CD14-positive monocyte (primary cell): ENCODE results near the gene CSNK1D. TPM values are rescaled to one million over a fixed set of nuclear protein-coding genes. Genes with fewer than 3 reads are reported as not detected.

Source experiments
- DNase-seq, 3 donors: peaks; one replicate each; pipeline ENCODE4 v3.0.0-alpha.2; 2011 to 2022
- H2AFZ ChIP-seq: 2 replicates; pipeline ENCODE4 v1.6.0; 2012; ENCODE audit warnings: mild to moderate bottlenecking, low read depth, low read length, inconsistent platforms; ENCODE audit not compliant: insufficient read depth, poor library complexity, severe bottlenecking
- H3K27ac ChIP-seq, 2 donors: 1 replicate in 1 of 2; 2 replicates in 1 of 2; pipeline ENCODE4 v1.5.1; 2012 to 2013; ENCODE audit warnings: low read length in 2 of 2, control low read depth in 1 of 2, inconsistent platforms in 1 of 2, low read depth in 1 of 2, mild to moderate bottlenecking in 1 of 2
- H3K27me3 ChIP-seq, 2 donors: one replicate each; pipeline versions ENCODE4 v1.6.0 to v1.6.1; 2011 to 2013; ENCODE audit warnings: low read length in 2 of 2; ENCODE audit not compliant: control insufficient read depth in 2 of 2, insufficient read depth in 2 of 2
- H3K36me3 ChIP-seq, 2 donors: replicated peaks in 1 of 2; 1 replicate in 1 of 2; 2 replicates in 1 of 2; pipeline versions ENCODE4 v1.5.1 to v1.6.1; 2012 to 2013; ENCODE audit warnings: low read length in 2 of 2, control low read depth in 1 of 2, inconsistent platforms in 1 of 2, mild to moderate bottlenecking in 1 of 2; ENCODE audit not compliant: insufficient read depth in 2 of 2, control insufficient read depth in 1 of 2
- H3K4me1 ChIP-seq, 2 donors: 1 replicate in 1 of 2; 2 replicates in 1 of 2; pipeline versions ENCODE4 v1.5.1 to v1.6.1; 2012 to 2013; ENCODE audit warnings: low read length in 2 of 2, control low read depth in 1 of 2, inconsistent platforms in 1 of 2, mild to moderate bottlenecking in 1 of 2, moderate library complexity in 1 of 2; ENCODE audit not compliant: insufficient read depth in 2 of 2, control insufficient read depth in 1 of 2
- H3K4me2 ChIP-seq: replicated peaks from 2 replicates; pipeline ENCODE3; 2012; ENCODE audit warnings: low read length, moderate library complexity, mild to moderate bottlenecking; ENCODE audit not compliant: poor library complexity, severe bottlenecking; ENCODE audit errors: extremely low read depth
- H3K4me3 ChIP-seq, 3 experiments: fragments of 200-600 bp in 1 of 3; sonication (generic) in 1 of 3; replicated peaks in 1 of 3; 1 replicate in 2 of 3; 2 replicates in 1 of 3; pipeline ENCODE4 v1.5.1; 2011 to 2013; ENCODE audit warnings: low read length in 3 of 3, mild to moderate bottlenecking in 3 of 3, control low read depth in 2 of 3, low read depth in 2 of 3, inconsistent platforms in 1 of 3, moderate library complexity in 1 of 3
- H3K79me2 ChIP-seq: 2 replicates; pipeline ENCODE4 v1.6.0; 2012; ENCODE audit warnings: mild to moderate bottlenecking, control low read depth, inconsistent platforms, low read length, moderate library complexity; ENCODE audit not compliant: insufficient read depth
- H3K9ac ChIP-seq: 2 replicates; pipeline ENCODE4 v1.6.0; 2017; ENCODE audit warnings: low read length, mild to moderate bottlenecking; ENCODE audit not compliant: insufficient read depth, poor library complexity, severe bottlenecking
- H3K9me3 ChIP-seq, 2 donors: replicated peaks in 1 of 2; 1 replicate in 1 of 2; 2 replicates in 1 of 2; pipeline versions ENCODE4 v1.5.1 to v1.6.1; 2012 to 2013; ENCODE audit warnings: low read length in 2 of 2, control low read depth in 1 of 2; ENCODE audit not compliant: control insufficient read depth in 1 of 2, insufficient read depth in 1 of 2
- H4K20me1 ChIP-seq: 2 replicates; pipeline ENCODE4 v1.6.0; 2012; ENCODE audit warnings: mild to moderate bottlenecking, low read length, control low read depth, moderate library complexity; ENCODE audit not compliant: insufficient read depth
- H3K27ac Mint-ChIP-seq, 7 donors: one replicate each; pipeline ENCODE4 v1.8.0; 2020; ENCODE audit warnings: mild to moderate bottlenecking in 7 of 7, mixed read lengths in 7 of 7, moderate library complexity in 6 of 7, inconsistent platforms in 2 of 7
- H3K27me3 Mint-ChIP-seq, 3 donors: one replicate each; pipeline ENCODE4 v1.8.0; 2021 to 2022; ENCODE audit warnings: low read depth in 3 of 3, mild to moderate bottlenecking in 3 of 3, mixed read lengths in 3 of 3, moderate library complexity in 3 of 3, inconsistent platforms in 1 of 3
- H3K36me3 Mint-ChIP-seq, 2 donors: one replicate each; pipeline ENCODE4 v1.8.0; 2020; ENCODE audit warnings: mixed read lengths in 2 of 2, inconsistent platforms in 1 of 2, mild to moderate bottlenecking in 1 of 2
- H3K4me1 Mint-ChIP-seq: one replicate; pipeline ENCODE4 v1.8.0; 2020; ENCODE audit warnings: mild to moderate bottlenecking, mixed read lengths
- H3K4me3 Mint-ChIP-seq, 2 donors: one replicate each; pipeline ENCODE4 v1.8.0; 2020; ENCODE audit warnings: mild to moderate bottlenecking in 2 of 2, mixed read lengths in 2 of 2, moderate library complexity in 1 of 2
- H3K9me3 Mint-ChIP-seq, 7 donors: one replicate each; pipeline ENCODE4 v1.8.0; 2020 to 2022; ENCODE audit warnings: mixed read lengths in 7 of 7, mild to moderate bottlenecking in 6 of 7, moderate library complexity in 6 of 7, inconsistent platforms in 2 of 7
- CTCF ChIP-seq: fragments of 200-600 bp; IDR thresholded peaks from one replicate; pipeline ENCODE4 v1.8.0; 2022; ENCODE audit warnings: antibody characterized with exemption, mild to moderate bottlenecking
- WGBS: methylation state at CpG from one replicate; pipeline ENCODE4 v1.1.5; 2013; ENCODE audit warnings: missing lambda C conversion rate; ENCODE audit not compliant: insufficient coverage; 5-methylcytosine and 5-hydroxymethylcytosine counted together
- intact Hi-C, 2 donors: fragments of 100-400 bp; cut with micrococcal nuclease; formaldehyde crosslinking; loops; one replicate each; pipeline versions ENCODE4 v1.15.0 to v1.15.1; 2023
- polyA plus RNA-seq, 3 donors: library from polyadenylated mRNA; depleted of rRNA in 1 of 3; unstranded in 2 of 3; stranded (reverse) in 1 of 3; fragments of 300-500 nt in 2 of 3; fragments of >200 nt in 1 of 3; fragmentation: Illumina TruSeq in 2 of 3; gene quantifications; 1 replicate in 2 of 3; 2 replicates in 1 of 3; pipeline ENCODE4 v1.2.3, GENCODE V29; 2012 to 2021

The CSNK1D gene
- polyA plus RNA-seq, 3 donors: 47.0 to 299 (median 60.9) TPM

- Histone ChIP-seq H3K4me2 (peak overlapping the region; percentile 45), H3K27ac (peak overlapping the region; percentile 36 to 61), H4K20me1 (peaks cover 100% of the 10 kb centered on the region), H3K79me2 (peaks cover 98% of the 10 kb centered on the region), H3K4me1 (peaks cover 88 to 97% of the 10 kb centered on the region in 2 donors), H3K27me3 (no peaks in the 10 kb centered on the region), H3K36me3 (peaks cover 36 to 57% of the 10 kb centered on the region in 2 donors), H3K9me3 (no peaks in the 10 kb centered on the region), H3K4me3 (peak overlapping the region in 1 of 3 experiments; percentile 35), H3K9ac (peak overlapping the region; percentile 12), H2AFZ (no peak overlapping the region)
- 94% methylated on average over 18 of the region's 19 CpGs for WGBS
- Mint-ChIP-seq H3K9me3 (no peaks in the 10 kb centered on the region), H3K4me1 (peaks cover 70% of the 10 kb centered on the region), H3K36me3 (peaks cover 17 to 54% of the 10 kb centered on the region in 2 donors), H3K4me3 (peak overlapping the region in 1 of 2 donors; percentile 11), H3K27me3 (no peaks in the 10 kb centered on the region), H3K27ac (peak overlapping the region in 4 of 7 donors; percentile 37 to 70 (median 44))
- intact Hi-C loops: loop anchor here (10.0 kb wide), 2 partner anchors 60 to 200 kb away; partner anchors contain the start of genes DCXR (in 1 of the 2) and RAC3 (in 1 of the 2)
- DNase-seq: no peak
- no peak for TF ChIP-seq CTCF
These were observed 38.3 kb downstream of the CSNK1D start for GRCh38 chr17:82235056-82235774.

DNA sequence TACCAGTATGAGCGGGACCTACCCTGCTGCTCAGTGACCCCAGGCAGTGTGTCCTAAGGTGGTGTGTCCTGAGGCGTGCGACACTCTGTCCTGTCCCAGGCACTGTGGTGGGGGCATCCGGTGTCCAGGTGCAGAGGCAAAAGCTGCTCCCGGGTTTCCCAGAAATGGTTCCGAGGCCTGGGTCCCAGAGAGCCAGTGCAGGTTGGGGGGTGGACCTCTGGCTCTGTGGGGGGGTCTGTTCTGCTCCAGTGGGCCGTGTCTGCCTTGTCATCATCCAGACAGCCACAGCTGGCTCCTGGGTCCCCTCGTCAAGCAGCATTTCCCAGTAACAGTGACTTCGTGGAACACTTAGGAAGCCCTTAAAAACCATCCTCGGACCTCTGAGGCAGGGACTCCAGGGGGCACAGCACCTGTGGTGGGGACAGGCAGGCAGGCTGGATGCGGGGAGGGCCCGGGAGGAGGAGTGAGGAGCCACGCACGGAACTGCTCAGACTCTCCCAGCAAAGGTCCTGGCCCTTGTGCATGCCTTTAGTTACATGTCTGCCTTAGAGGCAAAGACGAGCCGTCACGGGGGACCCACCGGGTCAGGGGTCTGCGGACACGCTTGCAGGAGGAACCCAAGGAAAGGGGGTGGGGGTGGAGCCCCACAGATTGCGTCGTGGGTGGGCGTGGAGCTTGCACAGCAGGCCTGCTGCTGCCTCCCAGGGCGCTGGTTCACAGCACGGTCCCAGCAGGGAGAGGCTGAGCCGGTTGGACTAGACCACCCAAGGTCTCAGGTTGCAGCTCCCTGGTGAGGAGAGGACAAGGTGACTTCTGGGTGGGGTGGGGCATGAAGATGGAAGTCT lies 39.1 kb downstream of the CSNK1D start:
- Histone ChIP-seq H3K36me3 (peaks cover 33 to 49% of the 10 kb centered on the region in 2 donors), H3K4me1 (peaks cover 87 to 97% of the 10 kb centered on the region in 2 donors), H2AFZ (no peak overlapping the region), H3K4me3 (peak overlapping the region in 1 of 3 experiments; percentile 35), H3K27me3 (no peaks in the 10 kb centered on the region), H4K20me1 (peaks cover 100% of the 10 kb centered on the region), H3K9ac (peak overlapping the region; percentile 12), H3K4me2 (peak overlapping the region; percentile 45), H3K27ac (no peak overlapping the region), H3K9me3 (no peaks in the 10 kb centered on the region), H3K79me2 (peaks cover 98% of the 10 kb centered on the region)
- H3K27ac Mint-ChIP-seq: peak overlapping the region in 4 of 7 donors; percentile 18 to 70 (median 44)
- H3K4me1 Mint-ChIP-seq: peaks cover 64% of the 10 kb centered on the region
- intact Hi-C loops: loop anchor here (10.0 kb wide), 2 partner anchors 60 to 200 kb away; partner anchors contain the start of genes DCXR (in 1 of the 2) and RAC3 (in 1 of the 2)
- 84% methylated on average over 26 of the region's 26 CpGs for WGBS
- H3K9me3 Mint-ChIP-seq: no peaks in the 10 kb centered on the region
- H3K27me3 Mint-ChIP-seq: no peaks in the 10 kb centered on the region
- no peak for DNase-seq
- no peak for TF ChIP-seq CTCF
- no peak overlapping the region for H3K4me3 Mint-ChIP-seq
- peaks cover 15 to 50% of the 10 kb centered on the region in 2 donors for H3K36me3 Mint-ChIP-seq
